ENCODE data around the gene TRMU.

- TF ChIP-seq, protein P1, sequence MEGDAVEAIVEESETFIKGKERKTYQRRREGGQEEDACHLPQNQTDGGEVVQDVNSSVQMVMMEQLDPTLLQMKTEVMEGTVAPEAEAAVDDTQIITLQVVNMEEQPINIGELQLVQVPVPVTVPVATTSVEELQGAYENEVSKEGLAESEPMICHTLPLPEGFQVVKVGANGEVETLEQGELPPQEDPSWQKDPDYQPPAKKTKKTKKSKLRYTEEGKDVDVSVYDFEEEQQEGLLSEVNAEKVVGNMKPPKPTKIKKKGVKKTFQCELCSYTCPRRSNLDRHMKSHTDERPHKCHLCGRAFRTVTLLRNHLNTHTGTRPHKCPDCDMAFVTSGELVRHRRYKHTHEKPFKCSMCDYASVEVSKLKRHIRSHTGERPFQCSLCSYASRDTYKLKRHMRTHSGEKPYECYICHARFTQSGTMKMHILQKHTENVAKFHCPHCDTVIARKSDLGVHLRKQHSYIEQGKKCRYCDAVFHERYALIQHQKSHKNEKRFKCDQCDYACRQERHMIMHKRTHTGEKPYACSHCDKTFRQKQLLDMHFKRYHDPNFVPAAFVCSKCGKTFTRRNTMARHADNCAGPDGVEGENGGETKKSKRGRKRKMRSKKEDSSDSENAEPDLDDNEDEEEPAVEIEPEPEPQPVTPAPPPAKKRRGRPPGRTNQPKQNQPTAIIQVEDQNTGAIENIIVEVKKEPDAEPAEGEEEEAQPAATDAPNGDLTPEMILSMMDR (IDR thresholded peaks at IDR 0.05), result no peak
- no peak for TF ChIP-seq EZH2 (IDR thresholded peaks at IDR 0.05)
- no peak for TF ChIP-seq EZH2phosphoT487 (IDR thresholded peaks at IDR 0.05)
Measured at GRCh38 chr22:46397514-46397913, 62.0 kb downstream of the TRMU start.

All from neural progenitor cell (in vitro differentiated cells).